NCI-H1105 (cell line): ENCODE results near the gene ATXN1.
"Not testable (repeated sequence)": the region's sequence is repeated elsewhere in the genome, so short reads cannot be mapped to it uniquely, and the experiment has no call there.

Experiments used
- DNase-seq: peaks from one replicate; lab custom pipeline; 2025; lab: John Stamatoyannopoulos, UW

The ATXN1 gene

GRCh38 chr6:16383607-16384206 lies 377.6 kb downstream of the ATXN1 start:
- DNase-seq: no peak

GRCh38 chr6:16381968-16382367 lies 379.3 kb downstream of the ATXN1 start:
- not testable (repeated sequence) for DNase-seq

- DNase-seq: peak; percentile 7
Measured at GRCh38 chr6:16380220-16380809, 380.9 kb downstream of the ATXN1 start.

GRCh38 chr6:16378360-16378759 lies 382.9 kb downstream of the ATXN1 start:
- DNase-seq: not testable (repeated sequence)

GRCh38 chr6:16377470-16377869 lies 383.8 kb downstream of the ATXN1 start:
- DNase-seq: no peak

- no peak for DNase-seq
Measured at GRCh38 chr6:16375843-16376242, 385.4 kb downstream of the ATXN1 start.

- no peak for DNase-seq
Measured at GRCh38 chr6:16375206-16375605, 386.1 kb downstream of the ATXN1 start.

GRCh38 chr6:16374461-16375200 lies 386.6 kb downstream of the ATXN1 start:
- DNase-seq: no peak

- no peak for DNase-seq
Measured at GRCh38 chr6:16374016-16374415, 387.2 kb downstream of the ATXN1 start.

- no peak for DNase-seq
Measured at GRCh38 chr6:16372029-16372776, 389.1 kb downstream of the ATXN1 start.

- no peak for DNase-seq
Measured at GRCh38 chr6:16371401-16371800, 389.9 kb downstream of the ATXN1 start.

- DNase-seq: no peak
Measured at GRCh38 chr6:16370943-16371342, 390.3 kb downstream of the ATXN1 start.

GRCh38 chr6:16369989-16370388 lies 391.3 kb downstream of the ATXN1 start:
- DNase-seq: no peak

GRCh38 chr6:16369140-16369745 lies 392.0 kb downstream of the ATXN1 start:
- DNase-seq: no peak

GRCh38 chr6:16367571-16367970 lies 393.7 kb downstream of the ATXN1 start:
- no peak for DNase-seq

- DNase-seq: no peak
Measured at GRCh38 chr6:16363749-16364148, 397.5 kb downstream of the ATXN1 start.

- no peak for DNase-seq
Measured at GRCh38 chr6:16362819-16363589, 398.3 kb downstream of the ATXN1 start.

GRCh38 chr6:16362296-16362695 lies 399.0 kb downstream of the ATXN1 start:
- no peak for DNase-seq

- no peak for DNase-seq
Measured at GRCh38 chr6:16361861-16362260, 399.4 kb downstream of the ATXN1 start.

- DNase-seq: no peak
Measured at GRCh38 chr6:16361121-16361520, 400.1 kb downstream of the ATXN1 start.

- no peak for DNase-seq
Measured at GRCh38 chr6:16360365-16360764, 400.9 kb downstream of the ATXN1 start.
